HK-2 (cell line): Measurements from ENCODE around the gene OSM.
"Not testable (repeated sequence)": the region's sequence is repeated elsewhere in the genome, so short reads cannot be mapped to it uniquely, and the experiment has no call there.

Experiments used
- DNase-seq: peaks from one replicate; pipeline ENCODE4 v3.0.0-alpha.2; 2018; ENCODE audit not compliant: unreplicated experiment

Gene OSM

GRCh38 chr22:30227438-30228228, 39.0 kb downstream of the OSM start:
- peak; percentile 1 for DNase-seq

GRCh38 chr22:30226192-30226832, 40.3 kb downstream of the OSM start:
- peak; percentile 70 for DNase-seq

GRCh38 chr22:30225220-30225927, 41.3 kb downstream of the OSM start:
- DNase-seq: no peak

GRCh38 chr22:30224161-30224857, 42.3 kb downstream of the OSM start:
- DNase-seq: peak; percentile 71

GRCh38 chr22:30223303-30223702, 43.3 kb downstream of the OSM start:
- DNase-seq: peak; percentile 40

- no peak for DNase-seq
These were observed 44.3 kb downstream of the OSM start for GRCh38 chr22:30222321-30222720.

GRCh38 chr22:30221121-30221992, 45.3 kb downstream of the OSM start:
- DNase-seq: no peak

- no peak for DNase-seq
These were observed 46.2 kb downstream of the OSM start for GRCh38 chr22:30220338-30221012.

- DNase-seq: no peak
These were observed 46.9 kb downstream of the OSM start for GRCh38 chr22:30219668-30220278.

- DNase-seq: no peak
These were observed 47.5 kb downstream of the OSM start for GRCh38 chr22:30219049-30219654.

- DNase-seq: no peak
These were observed 48.7 kb downstream of the OSM start for GRCh38 chr22:30217698-30218560.

- no peak for DNase-seq
These were observed 49.9 kb downstream of the OSM start for GRCh38 chr22:30216710-30217109.

GRCh38 chr22:30216272-30216671, 50.4 kb downstream of the OSM start:
- DNase-seq: not testable (repeated sequence)

GRCh38 chr22:30214703-30215407, 51.8 kb downstream of the OSM start:
- no peak for DNase-seq

GRCh38 chr22:30212996-30213441, 53.6 kb downstream of the OSM start:
- peak; percentile 58 for DNase-seq
